ENCODE results near the gene TDRD6.
A peak's percentile ranks its signal among the peaks of the same experiment; 100 is the strongest.

TDRD6 gene

GRCh38 chr6:46688117-46688965 lies 656 bp downstream of the TDRD6 start:
- Histone ChIP-seq H3K27me3 (replicated peaks; ENCODE audit: control insufficient read depth, insufficient read depth, low read length) (no peaks in the 10 kb centered on the region; the same call in 1 of the 2 replicates), H3K36me3 (ENCODE audit: control insufficient read depth, insufficient read depth, low read length) (no peaks in the 10 kb centered on the region), H3K4me3 (replicated peaks; ENCODE audit: low read depth, low read length) (no peak overlapping the region)
- DNase-seq (ENCODE audit: extremely low read depth, insufficient read length) = peak; percentile 5
- TF ChIP-seq CTCF (IDR thresholded peaks at IDR 0.05; ENCODE audit: insufficient read depth, low read length, poor library complexity, severe bottlenecking) = no peak

- Histone ChIP-seq H3K36me3 (ENCODE audit: control insufficient read depth, insufficient read depth, low read length) (no peaks in the 10 kb centered on the region), H3K4me3 (replicated peaks; ENCODE audit: low read depth, low read length) (no peak overlapping the region), H3K27me3 (replicated peaks; ENCODE audit: control insufficient read depth, insufficient read depth, low read length) (no peaks in the 10 kb centered on the region; the same call in 1 of the 2 replicates)
- no peak for DNase-seq (ENCODE audit: extremely low read depth, insufficient read length)
- TF ChIP-seq CTCF (IDR thresholded peaks at IDR 0.05; ENCODE audit: insufficient read depth, low read length, poor library complexity, severe bottlenecking) = no peak
Measured at GRCh38 chr6:46688966-46689335, 1.3 kb downstream of the TDRD6 start.

- Histone ChIP-seq H3K27me3 (replicated peaks; ENCODE audit: control insufficient read depth, insufficient read depth, low read length) (no peaks in the 10 kb centered on the region; the same call in 1 of the 2 replicates), H3K36me3 (ENCODE audit: control insufficient read depth, insufficient read depth, low read length) (no peaks in the 10 kb centered on the region), H3K4me3 (replicated peaks; ENCODE audit: low read depth, low read length) (no peak overlapping the region)
- no peak for TF ChIP-seq CTCF (IDR thresholded peaks at IDR 0.05; ENCODE audit: insufficient read depth, low read length, poor library complexity, severe bottlenecking)
- DNase-seq (ENCODE audit: extremely low read depth, insufficient read length) = no peak
Measured at GRCh38 chr6:46689657-46690056, 2.0 kb downstream of the TDRD6 start.

- Histone ChIP-seq H3K4me3 (replicated peaks; ENCODE audit: low read depth, low read length) (no peak overlapping the region), H3K36me3 (ENCODE audit: control insufficient read depth, insufficient read depth, low read length) (no peaks in the 10 kb centered on the region), H3K27me3 (replicated peaks; ENCODE audit: control insufficient read depth, insufficient read depth, low read length) (no peaks in the 10 kb centered on the region; the same call in 1 of the 2 replicates)
- TF ChIP-seq CTCF (IDR thresholded peaks at IDR 0.05; ENCODE audit: insufficient read depth, low read length, poor library complexity, severe bottlenecking) = no peak
- DNase-seq (ENCODE audit: extremely low read depth, insufficient read length) = no peak
Measured at GRCh38 chr6:46690141-46690755, 2.6 kb downstream of the TDRD6 start.

GRCh38 chr6:46690911-46691451 lies 3.3 kb downstream of the TDRD6 start:
- H3K36me3 ChIP-seq (ENCODE audit: control insufficient read depth, insufficient read depth, low read length) = no peaks in the 10 kb centered on the region
- no peak overlapping the region for H3K4me3 ChIP-seq (replicated peaks; ENCODE audit: low read depth, low read length)
- DNase-seq (ENCODE audit: extremely low read depth, insufficient read length) = no peak
- TF ChIP-seq CTCF (IDR thresholded peaks at IDR 0.05; ENCODE audit: insufficient read depth, low read length, poor library complexity, severe bottlenecking) = no peak
- no peaks in the 10 kb centered on the region; the same call in 1 of the 2 replicates for H3K27me3 ChIP-seq (replicated peaks; ENCODE audit: control insufficient read depth, insufficient read depth, low read length)
